Gastroesophageal sphincter (tissue), 3 donors: ENCODE measurements around the gene B4GALT1.

Experiments
- EP300 ChIP-seq: sonication (generic); formaldehyde crosslinking; IDR thresholded peaks from one replicate; pipeline ENCODE4 v1.6.1; 2017; ENCODE audit warnings: antibody characterized with exemption, mild to moderate bottlenecking
- POLR2AphosphoS5 ChIP-seq: sonication (generic); formaldehyde crosslinking; IDR thresholded peaks from one replicate; pipeline ENCODE4 v1.6.1; 2017; ENCODE audit warnings: antibody characterized with exemption
- TF ChIP-seq, protein P1 (sequence below), 4 experiments: fragments of 200-600 bp in 2 of 4; fragments of 450-650 bp in 2 of 4; sonication (generic) in 1 of 4; IDR thresholded peaks; one replicate each; pipeline ENCODE4 v1.5.1; 2017 to 2019; ENCODE audit warnings: antibody characterized with exemption in 4 of 4, mild to moderate bottlenecking in 2 of 4, moderate library complexity in 2 of 4

DNA sequence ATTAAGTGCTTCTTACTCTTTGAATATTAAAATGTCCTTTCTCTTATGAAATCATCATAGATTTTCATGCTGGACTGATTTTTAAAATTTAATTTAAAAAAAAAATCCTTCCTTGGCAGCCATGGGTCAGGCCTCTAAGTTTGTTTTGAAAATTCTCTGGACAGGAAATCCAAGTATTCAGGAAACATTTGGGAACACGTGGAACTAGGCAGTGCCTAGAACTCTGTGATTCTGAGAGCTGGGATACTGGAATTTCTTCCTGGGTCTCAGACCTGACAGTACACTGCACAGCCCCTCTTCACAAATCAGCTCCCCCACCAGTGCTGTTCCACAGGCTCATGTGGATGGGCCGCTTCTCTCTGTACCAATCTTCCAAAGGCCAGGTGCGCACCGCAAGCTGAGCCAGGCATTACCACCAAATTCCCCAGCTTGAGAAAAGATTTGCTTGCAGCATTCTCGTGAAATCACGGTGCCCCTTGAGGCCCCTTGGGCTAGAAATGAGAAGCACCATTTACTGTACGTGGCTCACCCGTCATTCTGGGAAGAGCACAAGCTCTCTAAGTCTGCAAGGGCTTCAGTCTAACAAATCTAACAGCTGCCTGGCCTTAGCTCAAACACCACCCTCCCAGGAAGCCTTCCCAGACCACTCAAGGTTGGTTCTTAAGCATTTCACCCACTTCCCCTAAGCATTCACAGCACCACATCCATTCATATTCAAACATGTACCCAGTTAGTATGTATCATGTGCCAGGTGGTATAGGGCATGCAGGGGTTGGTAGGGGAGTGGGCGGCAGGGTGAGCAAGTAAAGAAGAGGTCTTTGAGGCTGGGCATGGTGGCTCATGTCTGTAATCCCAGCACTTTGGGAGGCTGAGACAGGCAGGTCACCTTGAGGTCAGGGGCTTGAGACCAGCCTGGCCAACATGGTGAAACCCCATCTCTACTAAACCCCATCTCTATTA, 26.5 kb downstream of the B4GALT1 start:
- TF ChIP-seq, protein P1, sequence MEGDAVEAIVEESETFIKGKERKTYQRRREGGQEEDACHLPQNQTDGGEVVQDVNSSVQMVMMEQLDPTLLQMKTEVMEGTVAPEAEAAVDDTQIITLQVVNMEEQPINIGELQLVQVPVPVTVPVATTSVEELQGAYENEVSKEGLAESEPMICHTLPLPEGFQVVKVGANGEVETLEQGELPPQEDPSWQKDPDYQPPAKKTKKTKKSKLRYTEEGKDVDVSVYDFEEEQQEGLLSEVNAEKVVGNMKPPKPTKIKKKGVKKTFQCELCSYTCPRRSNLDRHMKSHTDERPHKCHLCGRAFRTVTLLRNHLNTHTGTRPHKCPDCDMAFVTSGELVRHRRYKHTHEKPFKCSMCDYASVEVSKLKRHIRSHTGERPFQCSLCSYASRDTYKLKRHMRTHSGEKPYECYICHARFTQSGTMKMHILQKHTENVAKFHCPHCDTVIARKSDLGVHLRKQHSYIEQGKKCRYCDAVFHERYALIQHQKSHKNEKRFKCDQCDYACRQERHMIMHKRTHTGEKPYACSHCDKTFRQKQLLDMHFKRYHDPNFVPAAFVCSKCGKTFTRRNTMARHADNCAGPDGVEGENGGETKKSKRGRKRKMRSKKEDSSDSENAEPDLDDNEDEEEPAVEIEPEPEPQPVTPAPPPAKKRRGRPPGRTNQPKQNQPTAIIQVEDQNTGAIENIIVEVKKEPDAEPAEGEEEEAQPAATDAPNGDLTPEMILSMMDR (IDR thresholded peaks at IDR 0.05) = no peak
- TF ChIP-seq POLR2AphosphoS5 = no peak
- no peak for TF ChIP-seq EP300
